ENCODE measurements around the gene SLC16A8.

Gene SLC16A8

GRCh38 chr22:38066381-38067027, 17.5 kb downstream of the SLC16A8 start:
- POLR2A ChIA-PET, result no interaction called here
- Histone ChIP-seq H3K27ac (ENCODE audit: extremely low read depth, low read depth, low read length) (no peak overlapping the region), H3K36me3 (ENCODE audit: control insufficient read depth in 2 of 2, insufficient read depth in 1 of 2, low read length in 2 of 2) (peaks cover 34 to 85% of the 10 kb centered on the region in 2 experiments), H3K4me1 (ENCODE audit: control insufficient read depth, insufficient read depth, low read length) (no peaks in the 10 kb centered on the region), H3K4me3 (ENCODE audit: low read depth, low read length) (no peak overlapping the region), H3K9me3 (ENCODE audit: control insufficient read depth, insufficient read depth, low read depth, low read length) (no peaks in the 10 kb centered on the region)
- TF ChIP-seq OVOL3 (tag by site-specific recombination; IDR thresholded peaks at IDR 0.05), result no peak
- TF ChIP-seq KLF7 (tag by site-specific recombination; IDR thresholded peaks at IDR 0.05; ENCODE audit: borderline replicate concordance), result no peak
- TF ChIP-seq ZNF791 (tag by site-specific recombination; IDR thresholded peaks at IDR 0.05), result no peak
- TF ChIP-seq ZBTB17 (tag by site-specific recombination; IDR thresholded peaks at IDR 0.05), result no peak
- no peak for TF ChIP-seq ZNF394 (tag by site-specific recombination; IDR thresholded peaks at IDR 0.05; ENCODE audit: borderline replicate concordance)
- TF ChIP-seq ZNF266 (tag by site-specific recombination; IDR thresholded peaks at IDR 0.05; ENCODE audit: low read depth), result no peak
- CTCF ChIA-PET, result interaction anchor here (1.1 to 1.5 kb wide), 3 partner anchors 14 to 48 kb away, joined by 3 to 6 read pairs (median 5); no protein-coding TSS in a partner anchor

GRCh38 chr22:38065539-38065938, 18.4 kb downstream of the SLC16A8 start:
- H3K36me3 ChIP-seq (ENCODE audit: control insufficient read depth in 2 of 2, insufficient read depth in 1 of 2, low read length in 2 of 2), result peaks cover 38 to 86% of the 10 kb centered on the region in 2 experiments
- H3K4me1 ChIP-seq (ENCODE audit: control insufficient read depth, insufficient read depth, low read length), result no peaks in the 10 kb centered on the region
- H3K27ac ChIP-seq (ENCODE audit: extremely low read depth, low read depth, low read length), result no peak overlapping the region
- no peak overlapping the region for H3K4me3 ChIP-seq (ENCODE audit: low read depth, low read length)
- POLR2A ChIA-PET, result interaction anchor here (0.5 kb wide), 1 partner anchor 390 kb away, joined by 3 read pairs; no protein-coding TSS in a partner anchor
- CTCF ChIA-PET, result interaction anchor here (0.5 to 1.5 kb wide), 6 partner anchors 13 to 509 kb away, joined by 3 to 6 read pairs (median 4); no protein-coding TSS in a partner anchor
- H3K9me3 ChIP-seq (ENCODE audit: control insufficient read depth, insufficient read depth, low read depth, low read length), result no peaks in the 10 kb centered on the region
- TF ChIP-seq ZNF148 (tag by site-specific recombination; IDR thresholded peaks at IDR 0.05; ENCODE audit: borderline replicate concordance) (no peak), ZNF248 (tag by site-specific recombination; IDR thresholded peaks at IDR 0.05) (no peak), ZNF639 (tag by site-specific recombination; IDR thresholded peaks at IDR 0.05) (no peak)

GRCh38 chr22:38062791-38063190, 21.2 kb downstream of the SLC16A8 start:
- no peak overlapping the region for H3K4me3 ChIP-seq (ENCODE audit: low read depth, low read length)
- ChIA-PET POLR2A (no interaction called here), CTCF (interaction anchor here (0.6 to 1.2 kb wide), 2 partner anchors 10 to 39 kb away, joined by 3 to 6 read pairs; no protein-coding TSS in a partner anchor)
- TF ChIP-seq ZNF639 (tag by site-specific recombination; IDR thresholded peaks at IDR 0.05), result no peak
- no peak for TF ChIP-seq SALL2 (tag by site-specific recombination; IDR thresholded peaks at IDR 0.05; ENCODE audit: borderline replicate concordance)
- no peaks in the 10 kb centered on the region for H3K9me3 ChIP-seq (ENCODE audit: control insufficient read depth, insufficient read depth, low read depth, low read length)
- H3K27ac ChIP-seq (ENCODE audit: extremely low read depth, low read depth, low read length), result no peak overlapping the region
- peaks cover 54 to 81% of the 10 kb centered on the region in 2 experiments for H3K36me3 ChIP-seq (ENCODE audit: control insufficient read depth in 2 of 2, insufficient read depth in 1 of 2, low read length in 2 of 2)
- peaks cover 4% of the 10 kb centered on the region for H3K4me1 ChIP-seq (ENCODE audit: control insufficient read depth, insufficient read depth, low read length)

All from HEK293 (cell line).